C4-2B (cell line): ENCODE results near the gene CITED1.

ENCODE experiments used
- CTCF ChIP-seq: fragments of 450-650 bp; conservative IDR thresholded peaks from 2 replicates; pipeline ENCODE4 v1.5.1; 2017; ENCODE audit warnings: mild to moderate bottlenecking
- ZFX ChIP-seq: fragments of 450-650 bp; IDR thresholded peaks from 2 replicates; pipeline ENCODE4 v1.6.1; 2017

GRCh38 chrX:72258174-72258573 is 47.5 kb downstream of the CITED1 start:
- no peak for TF ChIP-seq CTCF
- TF ChIP-seq ZFX: no peak
